ENCODE data around the gene BGN.

DNA sequence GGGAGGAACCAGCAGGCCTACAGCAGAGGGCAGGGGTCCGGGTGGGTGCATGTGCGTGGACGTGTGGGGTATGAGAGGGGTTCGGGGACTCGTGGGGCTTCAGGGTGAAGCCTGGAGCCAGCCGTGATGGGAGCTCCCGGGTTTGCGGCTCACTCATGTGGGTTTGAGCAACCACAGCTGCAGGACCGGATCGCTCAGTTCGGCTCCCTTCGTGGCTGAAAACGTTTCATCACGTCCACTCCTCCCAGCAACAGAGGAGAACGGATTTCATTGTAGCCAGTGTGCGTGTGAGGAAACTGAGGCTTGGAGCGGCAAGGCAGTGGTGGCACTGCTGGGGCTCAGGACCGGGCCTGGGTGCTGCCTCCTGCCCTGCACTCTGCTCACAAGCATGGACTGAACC is 10.6 kb downstream of the BGN start:
- TF ChIP-seq EZH2 (IDR thresholded peaks at IDR 0.05; ENCODE audit: insufficient read depth, poor library complexity, severe bottlenecking): no peak
- no peak for TF ChIP-seq EZH2phosphoT487 (IDR thresholded peaks at IDR 0.05; ENCODE audit: insufficient read depth, low read depth)

Measured in GM23248 (cell line).